GM12801 (cell line): ENCODE measurements around the gene ZNF211.

Source experiments
- TF ChIP-seq, protein P1 (sequence below): IDR thresholded peaks from one replicate; pipeline ENCODE4 v1.5.1; 2011; ENCODE audit warnings: control low read depth; ENCODE audit not compliant: insufficient read length; ENCODE audit errors: extremely low read depth

Gene ZNF211

DNA sequence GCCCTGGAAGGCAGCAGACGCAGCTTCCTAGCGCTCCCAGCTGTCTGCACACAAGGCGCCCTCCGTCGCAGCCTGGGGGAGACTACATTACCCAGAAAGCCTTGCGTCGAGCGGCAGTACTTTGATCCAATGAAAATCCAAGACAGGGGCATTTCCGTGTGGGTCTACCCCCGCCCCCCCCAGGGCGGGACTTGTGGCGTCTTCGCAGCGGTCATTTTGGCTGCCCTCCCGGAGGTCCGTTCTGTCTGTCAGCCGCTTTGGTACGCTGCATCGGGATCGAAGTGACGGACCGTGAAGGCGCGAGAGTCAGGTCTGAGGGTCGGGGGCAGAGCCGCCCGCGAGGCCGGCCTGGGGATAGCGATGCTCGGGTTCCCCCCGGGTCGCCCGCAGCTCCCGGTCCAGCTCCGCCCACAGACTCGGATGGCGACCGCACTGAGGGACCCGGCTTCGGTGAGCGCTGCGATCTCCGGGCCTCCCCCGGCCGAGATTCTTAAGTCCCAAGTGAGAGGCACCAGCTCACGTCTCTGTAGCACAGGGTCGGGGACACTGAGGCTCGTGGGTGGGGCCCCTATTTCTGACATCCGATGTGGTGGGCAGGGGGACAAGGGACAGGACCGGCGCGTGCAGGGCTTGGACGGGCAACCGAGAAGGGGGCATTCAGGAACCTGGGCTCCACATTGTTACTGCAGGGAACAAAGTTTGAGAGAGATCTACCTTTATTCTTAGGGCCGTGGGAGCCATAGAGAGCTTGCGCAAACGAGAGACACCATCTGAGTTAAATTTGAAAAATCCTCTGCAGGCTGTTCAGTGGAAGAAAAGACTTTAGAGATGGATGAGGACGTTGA is at the start of gene ZNF211:
Gene ZNF211 (plus strand): TSS at position 182 of the 845 bp plus-strand sequence. CDS start 179 bp downstream, at position 361.
- TF ChIP-seq, protein P1, sequence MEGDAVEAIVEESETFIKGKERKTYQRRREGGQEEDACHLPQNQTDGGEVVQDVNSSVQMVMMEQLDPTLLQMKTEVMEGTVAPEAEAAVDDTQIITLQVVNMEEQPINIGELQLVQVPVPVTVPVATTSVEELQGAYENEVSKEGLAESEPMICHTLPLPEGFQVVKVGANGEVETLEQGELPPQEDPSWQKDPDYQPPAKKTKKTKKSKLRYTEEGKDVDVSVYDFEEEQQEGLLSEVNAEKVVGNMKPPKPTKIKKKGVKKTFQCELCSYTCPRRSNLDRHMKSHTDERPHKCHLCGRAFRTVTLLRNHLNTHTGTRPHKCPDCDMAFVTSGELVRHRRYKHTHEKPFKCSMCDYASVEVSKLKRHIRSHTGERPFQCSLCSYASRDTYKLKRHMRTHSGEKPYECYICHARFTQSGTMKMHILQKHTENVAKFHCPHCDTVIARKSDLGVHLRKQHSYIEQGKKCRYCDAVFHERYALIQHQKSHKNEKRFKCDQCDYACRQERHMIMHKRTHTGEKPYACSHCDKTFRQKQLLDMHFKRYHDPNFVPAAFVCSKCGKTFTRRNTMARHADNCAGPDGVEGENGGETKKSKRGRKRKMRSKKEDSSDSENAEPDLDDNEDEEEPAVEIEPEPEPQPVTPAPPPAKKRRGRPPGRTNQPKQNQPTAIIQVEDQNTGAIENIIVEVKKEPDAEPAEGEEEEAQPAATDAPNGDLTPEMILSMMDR = no peak

DNA sequence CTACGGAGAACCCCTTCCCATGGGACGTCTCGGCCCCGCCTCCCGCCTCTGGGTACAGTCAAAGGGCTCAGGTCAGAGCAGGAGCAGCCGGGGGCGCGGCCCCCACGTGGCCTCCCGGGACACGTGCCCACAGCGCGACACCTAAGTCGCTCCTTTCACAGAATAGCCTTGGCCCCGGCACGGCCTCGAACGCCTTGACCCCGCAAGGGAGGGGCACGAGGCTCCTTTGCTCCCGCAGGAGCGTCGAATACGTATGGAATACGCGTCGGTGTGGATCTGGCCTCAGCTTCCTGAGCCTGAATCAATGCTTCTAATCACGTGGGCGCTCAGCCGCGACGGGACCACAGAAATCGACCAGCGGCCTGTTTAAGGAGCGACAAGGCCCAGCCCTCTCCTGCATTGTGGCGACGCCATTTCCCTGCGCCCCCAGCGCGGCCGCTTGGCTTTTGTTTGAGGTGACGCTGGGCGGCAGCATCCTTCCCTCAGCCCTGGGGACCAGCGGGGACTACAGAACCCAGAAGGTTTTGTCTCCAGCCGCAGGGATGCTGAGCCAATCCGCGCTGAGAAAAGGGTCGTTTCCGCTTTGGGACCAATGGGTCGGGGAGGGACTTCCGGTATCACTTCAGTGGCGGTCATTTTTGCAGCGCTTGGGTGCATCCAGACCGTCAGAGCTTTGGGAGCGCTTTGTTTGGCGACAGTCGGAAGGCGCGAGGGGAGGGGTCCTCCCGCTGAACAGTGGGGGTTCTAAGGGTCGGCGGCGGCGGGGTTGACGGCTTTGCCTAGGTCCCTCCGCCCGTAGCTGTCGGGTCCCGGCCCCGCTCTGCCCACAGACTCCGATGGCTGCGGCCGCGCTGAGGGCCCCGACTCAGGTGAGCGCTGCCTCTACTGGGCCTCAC is 49.2 kb upstream of the ZNF211 start, which contains the start of gene ZIK1:
Gene ZIK1 (plus strand): TSS at position 625 of the 896 bp plus-strand sequence. CDS start 212 bp downstream, at position 837.
- TF ChIP-seq, protein P1 = no peak

DNA sequence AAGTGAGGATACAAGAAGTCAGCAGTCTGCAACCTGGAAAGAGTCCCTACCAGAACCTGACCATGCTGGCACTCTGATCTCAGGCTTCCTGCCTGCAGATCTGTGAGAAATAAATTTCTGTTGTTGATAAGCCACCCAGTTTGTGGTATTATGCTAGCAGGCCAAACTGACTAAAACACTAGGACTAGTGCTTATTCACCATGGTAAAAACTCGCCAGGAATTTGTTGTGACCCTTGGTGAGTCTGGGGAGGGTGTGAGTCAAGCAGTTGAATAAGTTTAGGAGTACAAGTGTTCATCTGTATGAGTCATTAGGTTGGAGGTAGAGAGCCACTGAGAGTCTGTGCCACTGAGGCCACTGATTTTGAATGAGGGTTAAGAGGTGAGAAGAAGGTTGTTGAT is 45.4 kb upstream of the ZNF211 start:
- TF ChIP-seq, protein P1 = no peak

DNA sequence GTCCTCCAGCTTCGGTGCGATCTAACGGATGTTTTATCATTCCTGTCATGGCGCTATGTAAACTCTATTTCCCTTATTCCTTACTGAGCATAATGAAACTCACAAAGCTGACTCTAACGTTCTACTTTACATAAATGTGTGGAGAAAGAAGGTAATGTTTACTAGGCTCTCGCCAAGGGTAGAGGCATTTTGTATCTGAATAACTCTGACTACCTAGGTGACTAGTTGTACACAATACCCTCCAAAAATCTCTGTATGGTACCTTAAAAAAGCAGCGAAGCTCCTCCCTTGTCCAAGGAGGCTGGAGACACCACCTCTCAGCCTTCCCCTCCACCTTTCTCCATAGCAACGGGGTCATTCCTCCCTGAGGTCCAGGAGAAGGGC is 33.6 kb upstream of the ZNF211 start:
- TF ChIP-seq, protein P1 = no peak

DNA sequence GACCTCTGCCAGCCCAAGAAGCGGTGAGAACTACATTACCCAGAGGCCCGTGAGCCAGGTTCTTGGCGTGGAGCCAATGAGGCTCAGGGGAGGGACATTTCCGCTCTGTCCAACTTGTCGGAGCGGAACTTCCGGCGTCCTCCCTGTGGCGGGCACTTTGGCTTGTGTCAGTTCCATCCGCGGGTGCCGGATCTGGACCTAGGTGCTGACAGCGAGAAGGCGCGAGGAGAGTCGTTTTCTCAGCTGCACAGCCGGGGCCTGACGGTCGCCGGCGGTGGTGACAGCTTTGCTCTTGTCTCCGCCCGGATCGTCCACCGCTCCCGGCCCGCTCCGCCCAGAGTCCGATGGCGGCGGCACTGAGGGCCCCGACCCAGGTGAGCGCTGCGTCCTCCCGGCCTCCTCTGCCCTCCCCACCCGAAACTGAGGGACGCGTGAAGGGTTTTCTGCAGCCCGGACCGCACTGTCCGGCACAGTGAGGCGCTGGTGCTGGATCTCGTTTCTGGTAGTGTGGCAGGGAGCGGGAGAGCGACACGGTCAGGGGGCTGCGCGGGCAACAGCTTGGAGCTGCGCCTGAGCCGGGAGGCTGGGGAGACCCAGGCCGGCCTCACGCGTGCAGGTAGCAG is 33.1 kb upstream of the ZNF211 start, which contains the start of gene ZNF530:
Gene ZNF530 (plus strand): TSS at position 125 of the 623 bp plus-strand sequence. CDS start 4,461 bp downstream, outside the sequence.
- TF ChIP-seq, protein P1 = no peak

DNA sequence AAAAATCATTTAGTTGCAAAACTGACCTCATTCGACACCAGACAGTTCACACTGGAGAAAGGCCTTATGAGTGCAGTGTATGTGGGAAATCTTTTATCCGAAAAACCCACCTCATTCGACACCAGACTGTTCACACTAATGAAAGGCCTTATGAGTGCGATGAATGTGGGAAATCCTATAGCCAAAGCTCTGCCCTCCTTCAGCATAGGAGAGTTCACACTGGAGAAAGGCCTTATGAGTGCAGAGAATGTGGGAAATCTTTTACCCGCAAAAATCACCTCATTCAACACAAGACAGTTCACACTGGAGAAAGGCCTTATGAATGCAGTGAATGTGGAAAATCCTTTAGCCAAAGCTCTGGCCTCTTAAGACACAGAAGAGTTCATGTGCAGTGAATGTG is 26.0 kb upstream of the ZNF211 start:
- TF ChIP-seq, protein P1 = no peak
